Dendritic cell treated with granulocyte-macrophage colony-stimulating factor and Interleukin-4, amounts not matched to agents 40 ng/mL and 50 ng/mL, for 4 days (primary cell): ENCODE measurements around the gene POLR3H.
"Not testable (repeated sequence)": the region's sequence is repeated elsewhere in the genome, so short reads cannot be mapped to it uniquely, and the experiment has no call there.

Source experiments
- H3K27ac Mint-ChIP-seq: one replicate; pipeline ENCODE4 v1.8.0; 2022; ENCODE audit warnings: mild to moderate bottlenecking, mixed read lengths
- H3K27me3 Mint-ChIP-seq: one replicate; pipeline ENCODE4 v1.8.0; 2022; ENCODE audit warnings: mild to moderate bottlenecking, mixed read lengths
- H3K36me3 Mint-ChIP-seq: one replicate; pipeline ENCODE4 v1.8.0; 2022; ENCODE audit warnings: low read depth, mixed read lengths
- H3K4me1 Mint-ChIP-seq: one replicate; pipeline ENCODE4 v1.8.0; 2022; ENCODE audit warnings: low read depth, mixed read lengths
- H3K4me3 Mint-ChIP-seq: one replicate; pipeline ENCODE4 v1.8.0; 2022; ENCODE audit warnings: mild to moderate bottlenecking, moderate library complexity, mixed read lengths
- H3K9me3 Mint-ChIP-seq: one replicate; pipeline ENCODE4 v1.8.0; 2022; ENCODE audit warnings: mixed read lengths
- intact Hi-C: fragments of 100-400 bp; cut with micrococcal nuclease; formaldehyde crosslinking; loops from one replicate; pipeline ENCODE4 v1.15.0; 2022

The POLR3H gene

GRCh38 chr22:41575533-41575932 lies 31.3 kb upstream of the POLR3H start:
- intact Hi-C loops: no loop called here
- no peak overlapping the region for H3K27ac Mint-ChIP-seq
- H3K9me3 Mint-ChIP-seq: no peaks in the 10 kb centered on the region
- peaks cover 61% of the 10 kb centered on the region for H3K36me3 Mint-ChIP-seq
- no peak overlapping the region for H3K4me3 Mint-ChIP-seq
- no peaks in the 10 kb centered on the region for H3K4me1 Mint-ChIP-seq
- no peaks in the 10 kb centered on the region for H3K27me3 Mint-ChIP-seq

GRCh38 chr22:41574847-41575381 lies 30.6 kb upstream of the POLR3H start:
- peaks cover 2% of the 10 kb centered on the region for H3K27me3 Mint-ChIP-seq
- H3K36me3 Mint-ChIP-seq: peaks cover 55% of the 10 kb centered on the region
- H3K4me3 Mint-ChIP-seq: no peak overlapping the region
- H3K27ac Mint-ChIP-seq: no peak overlapping the region
- H3K9me3 Mint-ChIP-seq: no peaks in the 10 kb centered on the region
- no peaks in the 10 kb centered on the region for H3K4me1 Mint-ChIP-seq
- intact Hi-C loops: no loop called here

- H3K27me3 Mint-ChIP-seq: peaks cover 7% of the 10 kb centered on the region
- H3K27ac Mint-ChIP-seq: no peak overlapping the region
- H3K4me1 Mint-ChIP-seq: no peaks in the 10 kb centered on the region
- peaks cover 42% of the 10 kb centered on the region for H3K36me3 Mint-ChIP-seq
- intact Hi-C loops: no loop called here
- no peaks in the 10 kb centered on the region for H3K9me3 Mint-ChIP-seq
- H3K4me3 Mint-ChIP-seq: no peak overlapping the region
Measured at GRCh38 chr22:41573677-41574076, 29.4 kb upstream of the POLR3H start.

GRCh38 chr22:41572305-41572704 lies 28.0 kb upstream of the POLR3H start:
- peaks cover 11% of the 10 kb centered on the region for H3K27me3 Mint-ChIP-seq
- H3K9me3 Mint-ChIP-seq, H3K4me3 Mint-ChIP-seq, H3K27ac Mint-ChIP-seq, intact Hi-C loops, H3K4me1 Mint-ChIP-seq: not testable (repeated sequence)
- peaks cover 28% of the 10 kb centered on the region for H3K36me3 Mint-ChIP-seq

- Mint-ChIP-seq H3K27ac (no peak overlapping the region), H3K27me3 (peaks cover 12% of the 10 kb centered on the region), H3K36me3 (peaks cover 23% of the 10 kb centered on the region), H3K4me1 (no peaks in the 10 kb centered on the region), H3K4me3 (no peak overlapping the region), H3K9me3 (no peaks in the 10 kb centered on the region)
- intact Hi-C loops: no loop called here
Measured at GRCh38 chr22:41571786-41572185, 27.5 kb upstream of the POLR3H start.

- no peaks in the 10 kb centered on the region for H3K9me3 Mint-ChIP-seq
- H3K4me1 Mint-ChIP-seq: no peaks in the 10 kb centered on the region
- intact Hi-C loops: no loop called here
- peaks cover 8% of the 10 kb centered on the region for H3K36me3 Mint-ChIP-seq
- peaks cover 17% of the 10 kb centered on the region for H3K27me3 Mint-ChIP-seq
- H3K27ac Mint-ChIP-seq: no peak overlapping the region
- H3K4me3 Mint-ChIP-seq: no peak overlapping the region
Measured at GRCh38 chr22:41570221-41570620, 26.0 kb upstream of the POLR3H start.

GRCh38 chr22:41568811-41569210 lies 24.5 kb upstream of the POLR3H start:
- no peaks in the 10 kb centered on the region for H3K36me3 Mint-ChIP-seq
- no peaks in the 10 kb centered on the region for H3K4me1 Mint-ChIP-seq
- intact Hi-C loops: no loop called here
- H3K27ac Mint-ChIP-seq: no peak overlapping the region
- H3K27me3 Mint-ChIP-seq: peaks cover 22% of the 10 kb centered on the region
- H3K4me3 Mint-ChIP-seq: no peak overlapping the region
- no peaks in the 10 kb centered on the region for H3K9me3 Mint-ChIP-seq

GRCh38 chr22:41567512-41567768 lies 23.2 kb upstream of the POLR3H start:
- peaks cover 32% of the 10 kb centered on the region for H3K27me3 Mint-ChIP-seq
- no peak overlapping the region for H3K4me3 Mint-ChIP-seq
- intact Hi-C loops: no loop called here
- no peaks in the 10 kb centered on the region for H3K9me3 Mint-ChIP-seq
- no peak overlapping the region for H3K27ac Mint-ChIP-seq
- no peaks in the 10 kb centered on the region for H3K36me3 Mint-ChIP-seq
- no peaks in the 10 kb centered on the region for H3K4me1 Mint-ChIP-seq

GRCh38 chr22:41565403-41566054 lies 21.3 kb upstream of the POLR3H start:
- intact Hi-C loops: no loop called here
- peaks cover 50% of the 10 kb centered on the region for H3K27me3 Mint-ChIP-seq
- no peaks in the 10 kb centered on the region for H3K4me1 Mint-ChIP-seq
- H3K36me3 Mint-ChIP-seq: no peaks in the 10 kb centered on the region
- no peak overlapping the region for H3K4me3 Mint-ChIP-seq
- H3K9me3 Mint-ChIP-seq: no peaks in the 10 kb centered on the region
- no peak overlapping the region for H3K27ac Mint-ChIP-seq

GRCh38 chr22:41564563-41564962 lies 20.3 kb upstream of the POLR3H start:
- no peaks in the 10 kb centered on the region for H3K4me1 Mint-ChIP-seq
- H3K9me3 Mint-ChIP-seq: no peaks in the 10 kb centered on the region
- intact Hi-C loops: no loop called here
- H3K27ac Mint-ChIP-seq: no peak overlapping the region
- H3K36me3 Mint-ChIP-seq: no peaks in the 10 kb centered on the region
- H3K27me3 Mint-ChIP-seq: peaks cover 57% of the 10 kb centered on the region
- no peak overlapping the region for H3K4me3 Mint-ChIP-seq

GRCh38 chr22:41563051-41563711 lies 18.9 kb upstream of the POLR3H start:
- Mint-ChIP-seq H3K4me1 (no peaks in the 10 kb centered on the region), H3K9me3 (no peaks in the 10 kb centered on the region), H3K4me3 (no peak overlapping the region), H3K27me3 (peaks cover 61% of the 10 kb centered on the region), H3K27ac (no peak overlapping the region), H3K36me3 (no peaks in the 10 kb centered on the region)
- intact Hi-C loops: no loop called here

- no peak overlapping the region for H3K27ac Mint-ChIP-seq
- no peaks in the 10 kb centered on the region for H3K36me3 Mint-ChIP-seq
- peaks cover 64% of the 10 kb centered on the region for H3K27me3 Mint-ChIP-seq
- no peak overlapping the region for H3K4me3 Mint-ChIP-seq
- H3K4me1 Mint-ChIP-seq: peaks cover 5% of the 10 kb centered on the region
- intact Hi-C loops: no loop called here
- no peaks in the 10 kb centered on the region for H3K9me3 Mint-ChIP-seq
Measured at GRCh38 chr22:41562461-41562860, 18.2 kb upstream of the POLR3H start.

GRCh38 chr22:41561788-41562187 lies 17.5 kb upstream of the POLR3H start:
- Mint-ChIP-seq H3K4me3 (no peak overlapping the region), H3K9me3 (no peaks in the 10 kb centered on the region), H3K27me3 (peaks cover 65% of the 10 kb centered on the region), H3K4me1 (peaks cover 6% of the 10 kb centered on the region), H3K36me3 (no peaks in the 10 kb centered on the region), H3K27ac (no peak overlapping the region)
- intact Hi-C loops: no loop called here

GRCh38 chr22:41561335-41561734 lies 17.1 kb upstream of the POLR3H start:
- intact Hi-C loops: no loop called here
- Mint-ChIP-seq H3K27ac (no peak overlapping the region), H3K27me3 (peaks cover 65% of the 10 kb centered on the region), H3K9me3 (no peaks in the 10 kb centered on the region), H3K4me1 (peaks cover 6% of the 10 kb centered on the region), H3K4me3 (no peak overlapping the region), H3K36me3 (no peaks in the 10 kb centered on the region)

GRCh38 chr22:41560095-41560471 lies 15.8 kb upstream of the POLR3H start:
- H3K9me3 Mint-ChIP-seq: no peaks in the 10 kb centered on the region
- H3K27me3 Mint-ChIP-seq: peaks cover 68% of the 10 kb centered on the region
- H3K4me1 Mint-ChIP-seq: peaks cover 6% of the 10 kb centered on the region
- no peaks in the 10 kb centered on the region for H3K36me3 Mint-ChIP-seq
- H3K4me3 Mint-ChIP-seq: no peak overlapping the region
- H3K27ac Mint-ChIP-seq: no peak overlapping the region
- intact Hi-C loops: no loop called here
